BJ (cell line): ENCODE results near the gene NOL12. TPM values are rescaled to one million over a fixed set of nuclear protein-coding genes. Genes with fewer than 3 reads are reported as not detected.

Source experiments
- CTCF ChIA-PET: fragments of 350-600 bp; formaldehyde crosslinking; extraction: SDS; loops from one replicate; lab custom pipeline; 2021; ENCODE audit warnings: antibody characterized with exemption, inconsistent platforms; lab: Yijun Ruan, JAX
- POLR2A ChIA-PET: fragments of 300-600 bp; sonication (Branson Sonifier 250); formaldehyde crosslinking; extraction: SDS; loops from one replicate; lab custom pipeline; 2021; ENCODE audit warnings: antibody characterized with exemption; lab: Charles Lee
- DNase-seq: peaks from one replicate; pipeline ENCODE4 v3.0.0-alpha.2; 2011; ENCODE audit warnings: low read depth
- H3K27me3 ChIP-seq: 2 replicates; pipeline ENCODE4 v1.6.0; 2011; ENCODE audit warnings: low read length; ENCODE audit not compliant: control insufficient read depth, insufficient read depth
- H3K36me3 ChIP-seq: 2 replicates; pipeline ENCODE4 v1.5.1; 2011; ENCODE audit warnings: low read length; ENCODE audit not compliant: control insufficient read depth, insufficient read depth
- H3K4me3 ChIP-seq: 2 replicates; pipeline ENCODE4 v1.5.1; 2011; ENCODE audit warnings: low read depth, mild to moderate bottlenecking, control low read depth, low read length
- polyA plus RNA-seq: library from polyadenylated mRNA; depleted of rRNA; stranded (reverse); fragments of >200 nt; gene quantifications from 2 replicates; pipeline ENCODE4 v1.2.3, GENCODE V29; 2011
- TF ChIP-seq, protein P1 (sequence below): IDR thresholded peaks from 2 replicates; pipeline ENCODE4 v1.5.1; 2011; ENCODE audit warnings: low read depth, mild to moderate bottlenecking, control low read depth, inconsistent platforms, low read length, moderate library complexity; ENCODE audit not compliant: insufficient read depth

The NOL12 gene
- polyA plus RNA-seq, 1 experiment, result 16.5 TPM

DNA sequence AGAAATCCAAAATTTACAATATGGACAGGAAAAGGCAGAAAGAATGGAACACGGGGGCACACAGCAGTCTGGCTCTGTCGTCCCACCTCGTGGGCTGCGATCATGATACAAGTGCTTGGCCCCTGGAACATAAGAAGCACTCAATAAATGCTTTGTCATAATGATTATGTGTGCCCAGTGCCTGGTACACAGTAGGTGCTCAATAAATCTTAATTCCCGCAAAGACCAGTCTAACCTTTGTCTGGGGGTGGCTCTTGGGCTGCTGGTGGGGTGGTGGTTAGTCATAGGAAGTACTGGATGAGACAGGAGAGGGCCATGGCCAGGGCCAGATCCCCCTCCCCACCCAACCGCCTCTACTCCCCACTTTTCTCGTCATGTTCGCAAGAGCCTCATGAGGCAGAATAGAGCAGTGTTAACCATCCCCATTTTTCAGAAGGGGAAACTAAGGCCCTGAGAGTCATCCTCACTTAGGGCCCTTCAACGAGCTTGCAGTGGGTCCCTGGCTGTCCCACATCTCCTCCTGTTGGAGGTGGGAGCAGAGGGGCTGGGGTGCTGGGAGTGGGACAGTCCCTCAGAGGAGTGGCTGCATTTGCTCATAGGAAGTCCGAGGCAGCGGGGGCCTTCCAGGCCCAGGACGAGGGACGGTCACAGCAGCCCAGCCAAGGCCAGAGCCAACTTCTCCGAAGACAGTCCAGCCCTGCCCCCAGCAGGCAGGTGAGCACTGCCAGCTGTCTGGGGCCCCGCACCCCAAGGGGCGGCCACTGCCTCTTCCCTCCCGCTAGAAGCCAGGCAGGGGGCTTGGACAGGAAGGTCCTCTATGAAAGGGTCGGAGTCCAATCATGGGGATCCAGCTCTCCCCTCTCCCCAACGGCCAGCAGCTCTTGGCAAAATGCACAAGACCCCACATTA lies 46.8 kb downstream of the NOL12 start:
- TF ChIP-seq, protein P1, sequence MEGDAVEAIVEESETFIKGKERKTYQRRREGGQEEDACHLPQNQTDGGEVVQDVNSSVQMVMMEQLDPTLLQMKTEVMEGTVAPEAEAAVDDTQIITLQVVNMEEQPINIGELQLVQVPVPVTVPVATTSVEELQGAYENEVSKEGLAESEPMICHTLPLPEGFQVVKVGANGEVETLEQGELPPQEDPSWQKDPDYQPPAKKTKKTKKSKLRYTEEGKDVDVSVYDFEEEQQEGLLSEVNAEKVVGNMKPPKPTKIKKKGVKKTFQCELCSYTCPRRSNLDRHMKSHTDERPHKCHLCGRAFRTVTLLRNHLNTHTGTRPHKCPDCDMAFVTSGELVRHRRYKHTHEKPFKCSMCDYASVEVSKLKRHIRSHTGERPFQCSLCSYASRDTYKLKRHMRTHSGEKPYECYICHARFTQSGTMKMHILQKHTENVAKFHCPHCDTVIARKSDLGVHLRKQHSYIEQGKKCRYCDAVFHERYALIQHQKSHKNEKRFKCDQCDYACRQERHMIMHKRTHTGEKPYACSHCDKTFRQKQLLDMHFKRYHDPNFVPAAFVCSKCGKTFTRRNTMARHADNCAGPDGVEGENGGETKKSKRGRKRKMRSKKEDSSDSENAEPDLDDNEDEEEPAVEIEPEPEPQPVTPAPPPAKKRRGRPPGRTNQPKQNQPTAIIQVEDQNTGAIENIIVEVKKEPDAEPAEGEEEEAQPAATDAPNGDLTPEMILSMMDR, result no peak
- H3K4me3 ChIP-seq, result no peak overlapping the region
- H3K36me3 ChIP-seq, result no peaks in the 10 kb centered on the region
- POLR2A ChIA-PET, result no interaction called here
- no peak for DNase-seq
- CTCF ChIA-PET, result interaction anchor here (0.5 to 1.0 kb wide), 3 partner anchors 99 to 783 kb away, joined by 3 to 4 read pairs (median 3); no protein-coding TSS in a partner anchor
- H3K27me3 ChIP-seq, result no peaks in the 10 kb centered on the region; the same call in 1 of the 2 replicates

- TF ChIP-seq, protein P1, result no peak
- Histone ChIP-seq H3K4me3 (no peak overlapping the region), H3K36me3 (no peaks in the 10 kb centered on the region), H3K27me3 (no peaks in the 10 kb centered on the region; the same call in 1 of the 2 replicates)
- no peak for DNase-seq
- POLR2A ChIA-PET, result no interaction called here
- CTCF ChIA-PET, result interaction anchor here (0.6 to 1.4 kb wide), 2 partner anchors 90 to 782 kb away, joined by 4 to 6 read pairs; no protein-coding TSS in a partner anchor
These were observed 47.7 kb downstream of the NOL12 start for GRCh38 chr22:37733625-37734401.

DNA sequence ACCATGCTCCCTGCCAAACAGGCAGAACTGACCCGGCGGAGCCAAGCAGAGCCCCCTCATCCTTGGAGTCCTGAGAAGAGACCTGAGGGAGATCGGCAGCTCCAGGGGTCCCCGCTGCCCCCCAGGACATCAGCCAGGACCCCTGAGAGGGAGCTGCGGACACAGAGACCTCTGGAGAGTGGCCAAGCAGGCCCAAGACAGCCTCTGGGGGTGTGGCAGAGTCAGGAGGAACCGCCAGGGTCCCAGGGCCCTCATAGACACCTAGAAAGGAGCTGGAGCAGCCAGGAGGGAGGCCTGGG lies 48.2 kb downstream of the NOL12 start:
- no peaks in the 10 kb centered on the region; the same call in 1 of the 2 replicates for H3K27me3 ChIP-seq
- CTCF ChIA-PET, result interaction anchor here (1.4 kb wide), 1 partner anchor 91 kb away, joined by 6 read pairs; no protein-coding TSS in a partner anchor

GRCh38 chr22:37734964-37735451 lies 48.9 kb downstream of the NOL12 start:
- H3K27me3 ChIP-seq, result no peaks in the 10 kb centered on the region; the same call in 1 of the 2 replicates
- TF ChIP-seq, protein P1, result peak; percentile 42
- no peak for DNase-seq
- H3K4me3 ChIP-seq, result no peak overlapping the region
- ChIA-PET CTCF (interaction anchor here (0.5 to 1.5 kb wide), 7 partner anchors 16 to 611 kb away, joined by 3 to 6 read pairs (median 3); no protein-coding TSS in a partner anchor), POLR2A (no interaction called here)
- no peaks in the 10 kb centered on the region for H3K36me3 ChIP-seq

More for the DNA sequence above, 48.2 kb downstream of the NOL12 start:
- TF ChIP-seq, protein P1, result no peak
- H3K36me3 ChIP-seq, result no peaks in the 10 kb centered on the region
- DNase-seq, result no peak
- POLR2A ChIA-PET, result no interaction called here
- H3K4me3 ChIP-seq, result no peak overlapping the region
